IPS-20b (cell line): ENCODE data around the gene IL11RA.

ENCODE experiments used
- H3K27ac ChIP-seq: one replicate; pipeline ENCODE4 v1.5.1; 2013; ENCODE audit warnings: low read length
- H3K27me3 ChIP-seq: 2 replicates; pipeline ENCODE4 v1.6.1; 2013; ENCODE audit warnings: mild to moderate bottlenecking, low read length, inconsistent platforms; ENCODE audit not compliant: insufficient read depth
- H3K36me3 ChIP-seq: 2 replicates; pipeline ENCODE4 v1.6.1; 2013; ENCODE audit warnings: low read depth, mild to moderate bottlenecking, inconsistent platforms, low read length, moderate library complexity; ENCODE audit not compliant: insufficient read depth
- H3K4me1 ChIP-seq: 2 replicates; pipeline ENCODE4 v1.6.1; 2013; ENCODE audit warnings: mild to moderate bottlenecking, control low read depth, inconsistent platforms, low read length, moderate library complexity; ENCODE audit not compliant: insufficient read depth
- H3K4me3 ChIP-seq: 2 replicates; pipeline ENCODE4 v1.5.1; 2013; ENCODE audit warnings: mild to moderate bottlenecking, low read length, inconsistent platforms
- H3K9ac ChIP-seq: 2 replicates; pipeline ENCODE4 v1.6.1; 2013; ENCODE audit warnings: low read depth, mild to moderate bottlenecking, inconsistent platforms, low read length, moderate library complexity
- H3K9me3 ChIP-seq: 2 replicates; pipeline ENCODE4 v1.6.1; 2013; ENCODE audit warnings: mild to moderate bottlenecking, low read depth, low read length, inconsistent platforms; ENCODE audit not compliant: insufficient read depth

Gene IL11RA

GRCh38 chr9:34620061-34620994 is 31.7 kb upstream of the IL11RA start, which contains the start of gene DCTN3:
Gene DCTN3, minus strand, starts transcription at chr9:34620495. Its CDS starts 31 bp downstream, at chr9:34620464.
- H3K4me3 ChIP-seq: peak within 1 kb of the TSS; percentile 75
- H3K9ac ChIP-seq: peak within 1 kb of the TSS; percentile 39; the same call in 1 of the 2 replicates
- H3K36me3 ChIP-seq: 0 out of 2 replicates have a peak, but pooled peaks cover 3% of the 10 kb centered on the region
- peaks cover 5% of the 10 kb centered on the region; the same call in 1 of the 2 replicates for H3K4me1 ChIP-seq
- H3K27me3 ChIP-seq: peaks cover 37% of the 10 kb centered on the region
- H3K9me3 ChIP-seq: no peaks in the 10 kb centered on the region
- H3K27ac ChIP-seq: no peak within 1 kb of the TSS

- Histone ChIP-seq H3K4me3 (no peak overlapping the region), H3K27me3 (peaks cover 70% of the 10 kb centered on the region), H3K36me3 (no peaks in the 10 kb centered on the region), H3K27ac (no peak overlapping the region), H3K4me1 (peaks cover 8% of the 10 kb centered on the region; the same call in 1 of the 2 replicates), H3K9me3 (no peaks in the 10 kb centered on the region), H3K9ac (no peak overlapping the region)
Measured at GRCh38 chr9:34623374-34624235, 28.4 kb upstream of the IL11RA start.

- peaks cover 6% of the 10 kb centered on the region; the same call in 1 of the 2 replicates for H3K4me1 ChIP-seq
- peak overlapping the region; percentile 47; the same call in 1 of the 2 replicates for H3K4me3 ChIP-seq
- H3K36me3 ChIP-seq: no peaks in the 10 kb centered on the region
- no peak overlapping the region for H3K27ac ChIP-seq
- no peaks in the 10 kb centered on the region for H3K9me3 ChIP-seq
- peak overlapping the region; percentile 48; the same call in 1 of the 2 replicates for H3K9ac ChIP-seq
- peaks cover 80% of the 10 kb centered on the region for H3K27me3 ChIP-seq
Measured at GRCh38 chr9:34624475-34625185, 27.4 kb upstream of the IL11RA start.

- Histone ChIP-seq H3K9ac (no peak overlapping the region; the same call in 1 of the 2 replicates), H3K9me3 (no peaks in the 10 kb centered on the region), H3K4me3 (no peak overlapping the region), H3K27me3 (peaks cover 86% of the 10 kb centered on the region), H3K4me1 (peaks cover 5% of the 10 kb centered on the region; the same call in 1 of the 2 replicates), H3K27ac (no peak overlapping the region), H3K36me3 (no peaks in the 10 kb centered on the region)
Measured at GRCh38 chr9:34625186-34625486, 26.8 kb upstream of the IL11RA start.

GRCh38 chr9:34627716-34628655 is 24.0 kb upstream of the IL11RA start:
- peaks cover 100% of the 10 kb centered on the region for H3K27me3 ChIP-seq
- peaks cover 5% of the 10 kb centered on the region; the same call in 1 of the 2 replicates for H3K4me1 ChIP-seq
- no peaks in the 10 kb centered on the region for H3K9me3 ChIP-seq
- H3K36me3 ChIP-seq: no peaks in the 10 kb centered on the region
- H3K9ac ChIP-seq: no peak overlapping the region
- peak overlapping the region; percentile 54 for H3K4me3 ChIP-seq
- H3K27ac ChIP-seq: no peak overlapping the region

GRCh38 chr9:34628656-34629490 is 23.1 kb upstream of the IL11RA start, which contains the start of gene ARID3C:
Gene ARID3C, minus strand, starts transcription at chr9:34629066. Its CDS starts 1,052 bp downstream, at chr9:34628014.
- peaks cover 5% of the 10 kb centered on the region; the same call in 1 of the 2 replicates for H3K4me1 ChIP-seq
- no peak within 1 kb of the TSS for H3K9ac ChIP-seq
- H3K27ac ChIP-seq: no peak within 1 kb of the TSS
- peaks cover 92% of the 10 kb centered on the region for H3K27me3 ChIP-seq
- no peaks in the 10 kb centered on the region for H3K36me3 ChIP-seq
- no peaks in the 10 kb centered on the region for H3K9me3 ChIP-seq
- H3K4me3 ChIP-seq: peak within 1 kb of the TSS; percentile 54

GRCh38 chr9:34629491-34629808 is 22.5 kb upstream of the IL11RA start:
- peaks cover 3% of the 10 kb centered on the region; the same call in 1 of the 2 replicates for H3K4me1 ChIP-seq
- peaks cover 86% of the 10 kb centered on the region for H3K27me3 ChIP-seq
- peak overlapping the region; percentile 54 for H3K4me3 ChIP-seq
- H3K9ac ChIP-seq: no peak overlapping the region
- no peaks in the 10 kb centered on the region for H3K36me3 ChIP-seq
- H3K9me3 ChIP-seq: no peaks in the 10 kb centered on the region
- H3K27ac ChIP-seq: no peak overlapping the region

GRCh38 chr9:34630402-34631154 is 21.4 kb upstream of the IL11RA start:
- Histone ChIP-seq H3K4me3 (no peak overlapping the region), H3K4me1 (0 out of 2 replicates have a peak, but pooled peaks cover 3% of the 10 kb centered on the region), H3K27me3 (peaks cover 75% of the 10 kb centered on the region), H3K9me3 (no peaks in the 10 kb centered on the region), H3K27ac (no peak overlapping the region), H3K9ac (no peak overlapping the region), H3K36me3 (peaks cover 9% of the 10 kb centered on the region)

GRCh38 chr9:34633166-34633565 is 18.8 kb upstream of the IL11RA start:
- H3K9ac ChIP-seq: no peak overlapping the region
- no peaks in the 10 kb centered on the region for H3K9me3 ChIP-seq
- H3K36me3 ChIP-seq: peaks cover 11% of the 10 kb centered on the region
- no peak overlapping the region for H3K27ac ChIP-seq
- H3K27me3 ChIP-seq: peaks cover 58% of the 10 kb centered on the region
- no peak overlapping the region for H3K4me3 ChIP-seq
- peaks cover 4% of the 10 kb centered on the region; the same call in 1 of the 2 replicates for H3K4me1 ChIP-seq
